GM13976 (cell line): Measurements from ENCODE around the gene PDE6B.

Experiments
- DNase-seq: peaks from one replicate; pipeline ENCODE4 v3.0.0; 2012; ENCODE audit warnings: low spot score
- in situ Hi-C: fragments of 300-500 bp; cut with MboI; formaldehyde crosslinking; loops from one replicate; pipeline ENCODE4 v1.12.0; 2022; ENCODE audit warnings: low sequenced_read_pairs, mixed read lengths, inconsistent platforms; ENCODE audit not compliant: unreplicated experiment
- TF ChIP-seq, protein P1 (sequence below): IDR thresholded peaks from 2 replicates; pipeline ENCODE4 v1.5.1; 2012; ENCODE audit warnings: borderline replicate concordance, mild to moderate bottlenecking; ENCODE audit not compliant: insufficient read depth; ENCODE audit errors: extremely low read depth, missing control alignments, control extremely low read depth

PDE6B gene

DNA sequence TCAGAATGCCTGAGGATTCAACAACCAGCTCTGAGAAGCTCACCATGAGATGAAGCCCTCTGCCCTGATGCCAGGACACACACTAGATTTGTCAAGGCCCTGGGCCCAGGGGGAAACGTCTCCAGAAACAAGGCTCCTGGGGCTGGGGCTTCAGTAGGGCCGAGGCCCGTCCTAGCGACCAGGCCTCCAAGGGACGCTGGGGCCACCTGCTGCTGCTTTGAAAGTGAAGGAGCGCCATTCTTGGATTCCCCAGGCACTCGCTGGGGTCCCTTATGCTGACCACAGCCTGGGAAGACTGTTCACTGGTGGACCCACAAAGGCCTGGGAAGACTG lies 23.9 kb downstream of the PDE6B start:
- TF ChIP-seq, protein P1, sequence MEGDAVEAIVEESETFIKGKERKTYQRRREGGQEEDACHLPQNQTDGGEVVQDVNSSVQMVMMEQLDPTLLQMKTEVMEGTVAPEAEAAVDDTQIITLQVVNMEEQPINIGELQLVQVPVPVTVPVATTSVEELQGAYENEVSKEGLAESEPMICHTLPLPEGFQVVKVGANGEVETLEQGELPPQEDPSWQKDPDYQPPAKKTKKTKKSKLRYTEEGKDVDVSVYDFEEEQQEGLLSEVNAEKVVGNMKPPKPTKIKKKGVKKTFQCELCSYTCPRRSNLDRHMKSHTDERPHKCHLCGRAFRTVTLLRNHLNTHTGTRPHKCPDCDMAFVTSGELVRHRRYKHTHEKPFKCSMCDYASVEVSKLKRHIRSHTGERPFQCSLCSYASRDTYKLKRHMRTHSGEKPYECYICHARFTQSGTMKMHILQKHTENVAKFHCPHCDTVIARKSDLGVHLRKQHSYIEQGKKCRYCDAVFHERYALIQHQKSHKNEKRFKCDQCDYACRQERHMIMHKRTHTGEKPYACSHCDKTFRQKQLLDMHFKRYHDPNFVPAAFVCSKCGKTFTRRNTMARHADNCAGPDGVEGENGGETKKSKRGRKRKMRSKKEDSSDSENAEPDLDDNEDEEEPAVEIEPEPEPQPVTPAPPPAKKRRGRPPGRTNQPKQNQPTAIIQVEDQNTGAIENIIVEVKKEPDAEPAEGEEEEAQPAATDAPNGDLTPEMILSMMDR, result no peak
- in situ Hi-C loops, result no loop called here
- DNase-seq, result no peak

DNA sequence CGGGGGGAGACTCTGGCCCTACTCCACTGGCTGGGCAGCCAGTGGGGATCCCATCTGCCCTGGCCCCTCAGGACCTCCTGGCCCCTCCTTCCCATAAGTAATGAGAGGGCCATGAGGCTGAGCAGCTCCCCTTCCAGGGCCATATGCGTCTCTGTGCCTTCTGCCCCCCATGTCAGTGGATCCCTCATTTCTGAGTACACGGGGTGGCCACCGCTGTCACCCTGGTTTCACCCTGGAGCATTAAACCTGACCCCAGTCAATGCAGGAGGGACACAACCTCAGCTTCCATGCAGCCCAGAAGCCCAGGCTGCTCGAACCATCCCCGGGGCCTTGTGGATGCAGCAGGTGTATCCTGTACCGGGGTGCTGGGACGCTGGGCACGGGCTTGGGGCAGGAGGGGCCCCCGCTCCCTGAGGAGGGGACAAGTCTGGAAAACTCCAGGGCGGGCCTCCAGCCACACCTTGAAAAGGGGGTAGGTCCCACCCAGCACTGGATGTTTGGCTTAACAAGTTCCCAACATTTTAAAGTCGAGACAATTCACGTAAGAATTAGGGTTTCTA lies 24.5 kb downstream of the PDE6B start:
- DNase-seq, result no peak
- in situ Hi-C loops, result no loop called here
- TF ChIP-seq, protein P1, result no peak

DNA sequence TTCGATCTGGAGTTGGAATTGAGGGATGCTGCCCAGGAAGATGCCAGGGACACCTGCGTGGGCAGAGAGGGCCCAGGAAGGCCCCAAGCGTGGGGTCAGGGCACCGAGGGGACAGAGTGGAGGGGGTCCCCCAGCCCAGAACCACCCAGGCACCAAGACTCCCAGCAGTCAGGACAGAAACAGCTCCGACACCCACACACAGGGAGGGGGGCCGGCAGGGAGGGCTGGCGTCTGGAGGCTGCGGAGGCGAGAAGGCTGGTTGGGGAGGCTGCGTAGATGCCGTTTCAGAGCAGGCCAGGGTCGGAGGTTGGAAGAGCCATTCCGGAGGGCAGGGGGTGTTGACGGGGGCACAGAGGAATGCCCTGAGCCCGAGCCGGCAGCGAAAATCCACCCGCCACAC lies 25.1 kb downstream of the PDE6B start:
- in situ Hi-C loops, result no loop called here

DNA sequence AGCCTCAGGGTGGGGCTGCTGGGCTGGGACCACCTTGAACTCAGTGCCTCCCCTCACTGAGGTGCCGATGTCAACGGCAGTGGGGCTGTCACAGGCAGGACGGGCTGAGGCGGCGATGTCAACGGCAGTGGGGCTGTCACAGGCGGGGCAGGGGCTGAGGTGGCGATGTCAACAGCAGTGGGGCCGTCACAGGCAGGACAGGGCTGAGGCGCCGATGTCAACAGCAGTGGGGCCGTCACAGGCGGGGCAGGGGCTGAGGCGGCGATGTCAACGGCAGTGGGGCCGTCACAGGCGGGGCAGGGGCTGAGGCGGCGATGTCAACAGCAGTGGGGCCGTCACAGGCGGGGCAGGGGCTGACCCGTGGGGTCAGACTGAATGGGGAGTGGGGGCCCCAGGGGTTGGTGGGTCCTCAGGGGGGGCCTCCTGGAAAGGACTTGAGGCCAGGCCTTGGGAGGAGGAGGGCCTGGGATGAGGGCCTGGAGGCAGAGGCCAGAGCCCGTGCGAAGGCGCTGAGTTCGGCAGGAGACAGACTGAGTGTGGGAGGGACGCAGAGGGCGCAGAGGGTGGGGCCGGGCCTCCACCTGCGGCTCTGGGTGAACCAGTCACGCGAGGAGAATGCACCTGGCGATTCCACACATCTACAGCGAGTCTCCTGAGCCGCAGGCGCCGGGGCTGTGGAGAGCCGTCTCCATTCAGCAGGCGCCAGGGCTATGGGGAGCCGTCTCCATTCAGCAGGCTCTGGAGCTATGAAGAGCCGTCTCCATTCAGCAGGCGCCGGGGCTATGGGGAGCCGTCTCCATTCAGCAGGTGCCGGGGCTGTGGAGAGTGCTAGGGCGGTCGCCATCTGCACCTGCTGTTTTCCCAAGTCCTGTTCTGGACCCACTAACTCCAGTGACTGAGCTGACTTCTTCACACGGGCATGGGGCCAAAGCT lies 25.8 kb downstream of the PDE6B start:
- TF ChIP-seq, protein P1, result no peak
- no peak for DNase-seq
- in situ Hi-C loops, result no loop called here

More for the DNA sequence above, 25.1 kb downstream of the PDE6B start:
- TF ChIP-seq, protein P1, result no peak
- DNase-seq, result no peak

DNA sequence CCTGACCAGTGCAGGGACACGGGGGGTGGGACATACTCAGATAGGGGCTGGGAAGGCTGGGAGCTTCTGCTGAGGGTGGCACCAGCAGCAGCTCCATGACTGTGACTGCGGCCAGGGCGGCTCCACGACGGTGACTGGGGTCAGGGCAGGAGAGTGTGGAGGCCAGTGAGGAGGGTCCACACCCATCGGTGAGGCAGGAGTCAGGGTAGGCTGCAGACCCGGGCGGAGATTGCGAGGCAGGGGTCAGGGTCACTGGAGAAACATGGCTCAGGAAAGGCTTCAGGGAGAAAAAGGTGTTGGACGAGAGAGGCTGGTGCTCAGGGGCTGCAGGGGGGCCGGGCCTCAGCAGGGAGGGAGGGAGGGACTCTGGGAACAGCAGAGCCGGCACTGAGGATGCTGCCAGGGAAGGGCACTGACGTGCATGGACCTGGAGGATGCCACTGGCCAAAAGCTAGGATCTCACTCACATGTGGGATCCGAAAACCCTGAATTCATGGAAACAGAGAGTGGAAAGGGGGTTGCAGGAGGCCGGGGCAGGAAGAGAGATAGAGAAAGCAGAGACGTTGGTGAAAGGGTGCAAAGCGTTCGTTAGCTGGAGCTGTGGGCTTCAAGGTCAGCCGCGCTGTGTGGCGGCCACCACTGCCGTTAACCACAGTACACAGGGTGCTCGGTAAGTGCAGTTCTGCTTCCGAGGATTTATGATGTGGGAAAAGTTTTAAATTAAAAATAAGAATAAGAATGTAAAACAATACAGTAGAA lies 26.7 kb downstream of the PDE6B start:
- TF ChIP-seq, protein P1, result no peak
- DNase-seq, result no peak
- in situ Hi-C loops, result no loop called here

DNA sequence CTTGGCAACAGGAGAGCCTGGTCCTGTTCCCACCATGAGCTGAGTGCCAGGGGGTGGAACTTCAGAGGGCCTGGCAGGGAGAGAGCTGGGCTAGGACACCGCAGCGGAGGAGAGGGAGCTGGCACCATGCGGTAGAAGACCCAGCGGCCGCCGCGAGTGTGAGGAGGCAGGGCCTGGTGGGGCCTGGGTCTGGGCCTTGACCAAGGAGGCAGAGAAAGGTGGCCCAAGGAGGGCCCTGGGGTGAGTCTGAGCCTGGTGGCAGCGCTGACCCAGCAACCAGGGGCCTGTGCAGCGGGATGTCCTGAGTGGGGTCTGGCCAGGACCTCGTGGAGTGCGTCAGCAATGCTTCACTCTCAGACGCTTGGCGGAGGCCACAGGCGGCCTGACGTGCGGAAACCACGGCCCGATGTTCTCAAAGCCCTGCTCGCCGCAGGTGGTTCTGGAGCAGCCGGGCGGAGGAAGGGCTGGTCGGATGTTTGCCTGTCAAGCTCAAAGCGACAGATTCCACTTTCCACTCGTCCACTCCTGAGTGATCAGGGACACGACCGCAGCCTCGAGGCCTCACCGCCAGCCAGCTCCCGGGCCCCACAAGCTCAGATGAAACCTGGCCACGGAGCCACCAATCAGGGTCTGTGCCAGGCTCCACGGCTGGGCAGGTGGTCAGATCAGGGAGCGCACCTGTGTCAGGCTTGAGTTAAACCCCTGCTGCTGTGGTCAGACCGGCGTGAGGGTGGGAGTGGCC lies 27.9 kb downstream of the PDE6B start:
- TF ChIP-seq, protein P1, result no peak
- in situ Hi-C loops, result no loop called here
- DNase-seq, result no peak
